OCI-M2 (cell line): ENCODE data around the gene LAMA4.

Source experiments
- DNase-seq: peaks from one replicate; lab custom pipeline; 2025; ENCODE audit not compliant: unreplicated experiment; lab: John Stamatoyannopoulos, UW

LAMA4 gene

GRCh38 chr6:112100561-112100960 is 153.8 kb downstream of the LAMA4 start:
- no peak for DNase-seq

GRCh38 chr6:112096901-112097300 is 157.5 kb downstream of the LAMA4 start:
- DNase-seq = no peak

- no peak for DNase-seq
These were observed 166.5 kb downstream of the LAMA4 start for GRCh38 chr6:112087916-112088315.

DNA sequence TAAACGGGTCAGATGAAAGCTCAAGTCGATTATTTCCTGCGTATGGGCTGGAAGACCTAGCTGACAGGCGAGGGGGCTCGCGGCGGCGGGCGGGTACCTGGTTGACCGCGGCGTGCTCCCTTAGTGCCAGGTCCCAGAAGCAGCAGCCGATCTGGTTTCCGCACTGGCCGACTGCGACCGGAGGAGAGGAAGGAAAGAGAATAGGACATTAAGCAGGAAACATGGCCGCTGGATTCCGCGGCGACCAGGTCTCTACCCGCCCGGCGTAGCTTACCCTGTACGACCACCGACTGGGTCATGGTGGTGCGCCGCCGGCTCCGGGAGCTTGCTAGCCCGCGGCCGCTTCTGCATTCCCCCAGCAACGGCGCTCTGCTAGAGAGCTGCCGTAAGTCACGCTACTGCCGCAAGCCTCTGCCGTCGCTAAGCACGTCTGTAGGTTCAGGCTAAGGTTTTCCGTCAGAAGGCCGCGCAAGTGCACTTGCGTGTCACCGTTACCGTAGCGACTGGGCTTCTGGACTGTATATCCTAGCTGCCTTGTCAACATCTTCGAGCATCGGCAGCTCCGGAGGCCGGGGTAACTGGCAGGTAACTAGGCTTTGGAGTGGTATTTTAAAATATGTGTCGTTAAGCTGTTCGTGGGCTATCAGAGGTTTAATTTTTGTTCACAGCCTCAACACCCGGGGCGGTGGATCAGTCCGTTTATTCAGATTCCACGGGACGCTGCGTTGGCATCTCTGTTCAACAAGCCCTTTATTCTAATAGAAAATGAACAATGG is 167.0 kb downstream of the LAMA4 start, which contains the start of the genes FAM229B and TUBE1:
Gene FAM229B, plus strand, starts transcription at position 456 of the 776 bp plus-strand sequence. CDS start 11,693 bp downstream, outside the sequence.
Gene TUBE1, minus strand, starts transcription at position 347 of the 776 bp plus-strand sequence. Its CDS starts 48 bp downstream, at position 299.
- DNase-seq = peak; percentile 84

DNA sequence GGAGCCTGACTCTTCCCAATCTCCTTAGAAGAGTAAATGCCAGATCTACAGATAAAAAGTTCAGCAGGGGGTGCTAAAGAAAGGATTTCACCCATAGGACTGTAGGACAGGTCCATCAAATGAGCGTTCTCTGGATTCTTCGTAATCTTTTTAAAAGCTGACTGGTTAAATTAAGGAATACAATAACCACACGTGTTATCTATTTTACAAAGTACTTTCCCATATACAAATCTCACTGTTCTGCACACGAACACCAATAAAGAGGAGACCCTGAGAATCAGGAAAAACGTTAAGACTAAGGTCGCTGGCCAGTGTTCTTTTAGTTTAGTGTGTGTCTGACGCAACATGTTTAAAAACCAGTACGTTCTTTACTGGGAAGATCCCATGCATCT is 167.6 kb downstream of the LAMA4 start:
- DNase-seq = no peak

DNA sequence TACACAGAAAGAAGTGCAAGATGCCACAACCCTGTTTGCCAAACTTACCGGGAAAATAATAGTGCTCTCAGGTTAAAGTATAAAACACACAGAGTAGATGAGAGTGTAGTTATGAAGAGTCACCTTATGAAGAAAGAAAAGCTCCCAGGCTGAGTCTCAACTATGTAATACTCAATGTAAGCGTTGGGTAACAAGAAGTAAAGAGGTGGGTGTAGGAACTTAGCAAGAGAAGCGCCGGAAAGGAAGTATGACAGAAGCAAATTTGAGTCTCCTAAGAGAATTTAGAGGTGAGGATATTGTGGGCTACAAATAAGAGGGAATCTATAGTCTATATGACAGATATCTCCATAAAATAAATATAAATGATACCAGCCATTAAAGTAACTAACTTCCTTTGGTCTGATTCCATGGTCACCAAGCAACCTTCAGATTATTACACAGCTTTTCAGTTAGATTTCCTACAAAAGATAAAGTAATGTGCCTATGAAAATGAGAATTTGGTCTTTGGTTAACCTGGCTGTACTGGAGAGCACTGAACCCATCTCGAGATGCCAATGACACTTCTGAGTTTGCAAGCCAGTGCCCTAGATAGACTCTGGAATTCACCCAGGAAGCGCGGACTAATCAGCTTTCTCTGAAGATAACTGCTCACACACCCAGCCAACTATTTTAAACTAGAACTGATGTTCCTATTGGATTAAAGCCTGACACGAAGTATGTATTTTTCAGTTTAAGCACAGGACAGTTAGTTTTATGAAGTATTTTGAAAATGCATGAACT is 168.9 kb downstream of the LAMA4 start:
- no peak for DNase-seq

DNA sequence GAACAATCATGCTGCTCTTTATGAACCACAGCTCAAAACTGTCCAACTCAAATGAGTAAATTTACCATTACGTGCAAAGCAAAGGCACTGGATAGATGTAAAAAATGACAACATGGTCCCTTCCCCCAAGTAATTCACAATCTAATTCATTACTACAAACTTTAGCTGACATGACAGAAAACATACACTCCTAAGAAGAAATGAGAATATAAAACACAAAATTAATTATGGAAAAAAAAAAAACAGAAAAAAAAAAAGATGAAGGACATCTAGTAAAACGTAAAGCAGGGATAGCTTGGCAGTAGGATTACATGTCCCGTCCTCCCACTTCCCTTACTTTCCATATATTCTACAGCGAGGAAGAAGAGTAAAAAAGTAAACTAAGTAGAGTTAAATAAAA is 172.8 kb downstream of the LAMA4 start:
- DNase-seq = no peak

GRCh38 chr6:112066606-112067005 is 187.8 kb downstream of the LAMA4 start:
- no peak for DNase-seq

DNA sequence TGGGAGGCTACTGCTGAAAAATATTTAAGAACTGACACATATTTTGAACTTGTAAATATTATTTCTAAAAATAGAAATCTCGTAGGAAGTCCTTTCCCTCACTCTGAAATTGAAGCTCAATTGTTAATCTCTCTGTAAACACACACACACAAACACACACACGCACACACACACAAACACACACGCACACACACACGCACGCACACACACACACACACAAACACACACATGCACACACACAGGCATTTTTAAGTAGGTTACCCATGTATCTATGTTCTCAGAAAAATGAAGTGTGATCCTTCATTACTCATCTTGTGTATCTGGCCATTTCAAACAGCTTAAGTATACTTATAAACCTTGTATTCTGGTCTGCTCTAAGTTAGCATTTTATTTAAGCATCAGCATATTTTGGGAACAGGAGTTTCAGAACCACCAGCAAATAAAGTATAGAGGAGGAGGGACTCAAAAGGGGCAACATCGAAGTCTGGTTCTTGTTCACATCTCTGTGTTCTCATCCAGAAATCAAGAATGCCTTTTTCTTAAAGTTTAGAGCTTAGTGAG is 188.9 kb downstream of the LAMA4 start:
- no peak for DNase-seq

- DNase-seq = no peak
These were observed 191.4 kb downstream of the LAMA4 start for GRCh38 chr6:112062966-112063365.

DNA sequence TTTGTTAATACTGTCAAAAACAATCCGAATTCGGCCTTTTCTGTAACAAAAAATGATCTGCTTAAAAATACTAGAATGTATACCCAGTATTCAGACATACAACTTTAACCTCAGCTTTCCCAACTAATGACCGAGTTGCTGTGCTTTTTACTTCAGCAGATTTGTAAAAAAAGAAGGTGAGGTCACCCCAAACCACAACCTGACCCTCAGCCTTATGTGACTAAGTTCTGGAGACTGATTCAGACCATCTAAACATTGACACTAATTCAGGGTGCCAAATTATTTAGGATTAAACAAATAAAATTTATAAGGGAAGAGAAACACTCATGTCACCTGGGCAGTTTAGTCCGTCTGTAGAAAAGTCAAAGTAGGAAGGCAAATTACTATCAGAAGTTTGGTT is 192.8 kb downstream of the LAMA4 start:
- DNase-seq = no peak
